NOMO-1 treated with DMSO at 0.1 percent for 48 hours (cell line): ENCODE data around the gene NAPEPLD.
"Not testable (repeated sequence)": the region's sequence is repeated elsewhere in the genome, so short reads cannot be mapped to it uniquely, and the experiment has no call there.

Experiments
- DNase-seq: peaks from one replicate; lab custom pipeline; 2025; ENCODE audit not compliant: unreplicated experiment; lab: John Stamatoyannopoulos, UW

Gene NAPEPLD

GRCh38 chr7:103068414-103069403 lies 80.2 kb downstream of the NAPEPLD start:
- no peak for DNase-seq

GRCh38 chr7:103065667-103066066 lies 83.2 kb downstream of the NAPEPLD start:
- peak; percentile 1 for DNase-seq

- DNase-seq, result no peak
These were observed 85.0 kb downstream of the NAPEPLD start for GRCh38 chr7:103063895-103064294.

- DNase-seq, result no peak
These were observed 89.4 kb downstream of the NAPEPLD start for GRCh38 chr7:103059471-103059870.

GRCh38 chr7:103058122-103058521 lies 90.8 kb downstream of the NAPEPLD start:
- DNase-seq, result no peak

GRCh38 chr7:103056006-103056405 lies 92.9 kb downstream of the NAPEPLD start:
- DNase-seq, result not testable (repeated sequence)

- DNase-seq, result no peak
These were observed 97.4 kb downstream of the NAPEPLD start for GRCh38 chr7:103051519-103051918.
